HG03378 (cell line): Measurements from ENCODE around the gene CATSPERD.

Experiments
- ATAC-seq: cut with Tn5 transposase; IDR thresholded peaks from one replicate; pipeline ENCODE4 v1.9.1; 2021; ENCODE audit warnings: mild to moderate bottlenecking, moderate library complexity; ENCODE audit not compliant: unreplicated experiment

CATSPERD gene

GRCh38 chr19:5801796-5802619 lies 81.6 kb downstream of the CATSPERD start:
- ATAC-seq: no peak

- no peak for ATAC-seq
Observed at GRCh38 chr19:5803441-5803751, 83.0 kb downstream of the CATSPERD start.

GRCh38 chr19:5803752-5804515 lies 83.5 kb downstream of the CATSPERD start:
- ATAC-seq: no peak

GRCh38 chr19:5804516-5805461 lies 84.4 kb downstream of the CATSPERD start, which contains the start of gene NRTN:
Gene NRTN, plus strand, starts transcription at chr19:5805067. Its CDS starts 19,099 bp downstream, at chr19:5824166.
- ATAC-seq: no peak

- no peak for ATAC-seq
Observed at GRCh38 chr19:5805462-5806132, 85.2 kb downstream of the CATSPERD start.

GRCh38 chr19:5806133-5806489 lies 85.7 kb downstream of the CATSPERD start:
- no peak for ATAC-seq

GRCh38 chr19:5806905-5807304 lies 86.5 kb downstream of the CATSPERD start:
- no peak for ATAC-seq

GRCh38 chr19:5808120-5808816 lies 87.8 kb downstream of the CATSPERD start:
- no peak for ATAC-seq

GRCh38 chr19:5809053-5809452 lies 88.6 kb downstream of the CATSPERD start:
- ATAC-seq: no peak

- no peak for ATAC-seq
Observed at GRCh38 chr19:5809469-5809868, 89.0 kb downstream of the CATSPERD start.

GRCh38 chr19:5811117-5811516 lies 90.7 kb downstream of the CATSPERD start:
- no peak for ATAC-seq

GRCh38 chr19:5814123-5814851 lies 93.8 kb downstream of the CATSPERD start:
- ATAC-seq: no peak

- ATAC-seq: no peak
Observed at GRCh38 chr19:5814852-5815246, 94.4 kb downstream of the CATSPERD start.

- no peak for ATAC-seq
Observed at GRCh38 chr19:5817218-5817617, 96.8 kb downstream of the CATSPERD start.

- no peak for ATAC-seq
Observed at GRCh38 chr19:5818594-5818993, 98.2 kb downstream of the CATSPERD start.

- no peak for ATAC-seq
Observed at GRCh38 chr19:5820785-5821184, 100.3 kb downstream of the CATSPERD start.

GRCh38 chr19:5821521-5822180 lies 101.2 kb downstream of the CATSPERD start:
- no peak for ATAC-seq

- no peak for ATAC-seq
Observed at GRCh38 chr19:5822181-5822844, 101.9 kb downstream of the CATSPERD start.
